Putamen (tissue), 1 donor: ENCODE data around the gene CNNM4.

Source experiments
- DNase-seq: peaks from one replicate; pipeline ENCODE4 v3.0.0-alpha.2; 2016; ENCODE audit warnings: low spot score

The CNNM4 gene

DNA sequence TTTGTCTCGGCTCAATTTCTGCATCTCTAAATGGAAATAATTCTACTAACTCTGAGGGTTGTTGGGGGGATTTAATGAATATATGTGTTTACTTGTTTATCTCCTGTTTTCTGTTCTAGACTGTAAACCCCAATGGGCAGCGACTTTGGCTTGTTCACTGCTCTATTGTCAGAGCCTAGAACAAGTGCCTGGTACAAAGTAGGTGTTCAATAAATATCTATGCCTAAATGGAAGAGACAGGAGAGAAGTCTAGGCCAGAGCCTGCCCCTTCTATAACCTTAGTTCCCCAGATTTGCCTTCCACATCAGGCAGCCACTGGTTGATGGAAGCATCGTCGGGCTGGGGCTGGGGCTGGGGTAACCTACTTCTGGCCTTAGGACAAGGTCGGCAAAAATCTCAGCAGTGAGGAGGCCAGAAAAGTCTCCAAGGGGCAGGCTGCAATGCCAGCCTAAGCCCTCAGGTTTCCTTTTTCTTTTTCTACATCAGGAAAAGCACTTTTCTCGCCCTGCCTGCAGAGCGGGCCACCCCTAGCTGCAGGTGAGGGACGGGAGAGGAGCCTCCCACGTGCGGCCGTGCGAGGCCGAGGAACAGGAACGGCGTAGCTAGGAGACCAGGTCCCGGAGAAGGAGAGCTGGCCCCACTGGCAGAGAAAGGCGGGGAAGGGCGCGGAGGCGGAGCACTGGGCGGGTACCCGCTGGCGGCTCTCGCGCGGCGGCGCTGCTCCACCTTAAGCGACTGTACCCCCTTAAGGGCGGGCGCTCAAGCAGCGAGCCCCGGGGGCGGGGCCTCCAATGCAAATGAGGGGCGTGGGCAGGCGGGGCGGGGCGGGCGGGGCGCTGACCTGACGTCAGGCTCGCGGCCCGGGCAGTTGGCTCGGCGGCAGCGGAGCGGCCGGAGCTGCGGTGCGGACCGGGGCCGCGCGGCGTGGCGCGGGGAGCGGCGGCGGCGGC is at the start of gene CNNM4:
Gene CNNM4 (plus strand): TSS at position 867 of the 950 bp plus-strand sequence. CDS start 98 bp downstream, outside the sequence.
- peak; percentile 93 for DNase-seq

DNA sequence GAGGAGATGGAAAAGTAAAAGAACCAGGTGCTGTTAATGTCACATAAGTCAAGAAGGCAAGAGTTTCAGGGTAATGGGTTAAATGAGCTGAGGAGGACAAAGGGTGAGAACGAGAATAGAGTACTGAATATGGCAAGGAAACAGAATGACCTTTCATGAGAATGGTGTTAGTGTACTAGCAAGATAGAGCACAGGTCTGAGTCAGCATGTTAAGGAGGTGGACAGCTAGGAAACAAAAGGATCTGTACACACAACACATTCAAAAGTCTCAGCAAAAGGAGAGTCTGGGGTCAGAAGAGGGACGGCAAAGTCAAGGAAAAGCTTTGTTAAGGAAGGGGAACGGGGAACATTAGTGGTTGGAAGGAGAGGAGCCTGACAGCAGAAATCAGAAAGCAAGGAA is 49.7 kb upstream of the CNNM4 start:
- no peak for DNase-seq

DNA sequence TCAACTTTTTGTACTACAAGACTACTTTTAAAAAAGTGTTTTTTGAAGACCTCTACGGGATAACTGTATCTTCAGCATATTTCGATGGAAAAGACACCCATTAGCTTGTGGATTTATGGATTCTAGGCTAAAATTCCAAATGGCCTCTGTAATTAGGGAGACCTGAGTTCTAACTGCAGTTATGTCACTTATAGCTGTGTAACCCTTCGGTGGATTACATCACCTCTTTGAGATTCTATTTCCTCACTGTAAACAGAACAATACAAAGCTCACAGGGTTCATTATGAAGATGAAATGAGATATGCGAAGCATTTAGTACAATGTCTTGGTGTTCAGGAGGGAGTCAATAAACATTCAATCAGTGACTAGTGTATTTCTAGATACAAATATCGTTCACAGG is 45.0 kb upstream of the CNNM4 start:
- DNase-seq, result no peak

DNA sequence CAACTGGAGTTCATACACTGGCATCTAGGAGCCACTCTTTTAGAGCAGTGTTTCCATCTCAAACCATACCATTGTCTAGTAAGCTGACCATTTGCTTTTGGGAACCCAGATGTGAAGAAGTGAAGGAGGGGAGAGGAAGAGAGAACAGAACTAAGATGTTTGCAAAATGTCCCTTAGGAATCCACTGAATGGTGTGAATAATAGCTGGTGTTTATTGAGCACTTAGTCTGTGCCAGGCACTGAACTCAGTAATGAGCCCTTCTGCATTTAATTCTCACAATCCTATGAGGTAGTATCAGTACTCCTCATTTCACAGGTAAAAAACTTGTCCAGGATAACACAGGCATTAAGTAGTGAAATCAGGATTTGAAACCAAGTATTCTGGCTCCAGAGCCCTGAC is 44.3 kb upstream of the CNNM4 start:
- DNase-seq, result no peak

DNA sequence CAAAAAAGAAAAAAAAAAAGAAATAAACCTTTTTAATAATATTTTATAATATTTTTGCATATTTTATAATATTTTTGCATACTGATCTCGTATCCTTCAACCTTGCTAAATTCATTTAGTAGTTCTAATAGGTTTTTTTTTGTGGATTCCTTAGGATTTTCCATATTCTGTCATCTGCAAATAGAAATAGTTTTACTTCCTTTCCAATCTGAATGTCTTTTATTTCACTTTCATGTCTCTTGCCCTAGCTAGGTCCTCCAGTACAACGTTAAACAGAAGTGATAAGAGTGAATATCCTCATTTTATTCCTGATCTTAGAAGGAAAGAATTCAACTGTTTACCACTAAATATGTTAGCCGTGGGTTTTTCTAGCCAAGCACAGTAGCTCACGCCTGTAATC is 34.6 kb upstream of the CNNM4 start:
- no peak for DNase-seq

DNA sequence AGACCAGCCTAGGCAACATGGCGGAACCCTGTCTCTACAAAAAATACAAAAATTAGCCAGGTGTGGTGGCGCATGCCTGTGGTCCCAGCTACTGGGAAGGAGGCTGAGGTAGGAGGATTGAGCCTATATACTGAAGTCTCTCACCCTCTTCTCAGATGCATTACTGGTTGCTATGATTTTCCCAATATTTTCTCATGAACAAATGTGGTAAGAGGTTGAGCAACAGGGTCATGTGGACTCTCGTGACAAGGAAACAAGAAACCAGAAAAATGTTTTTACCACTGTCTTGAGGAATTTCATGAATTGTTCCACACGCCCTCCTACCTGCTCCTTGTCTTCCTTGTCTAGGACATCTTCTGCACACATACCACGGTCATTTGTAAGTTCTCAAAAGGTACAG is 33.3 kb upstream of the CNNM4 start:
- no peak for DNase-seq

DNA sequence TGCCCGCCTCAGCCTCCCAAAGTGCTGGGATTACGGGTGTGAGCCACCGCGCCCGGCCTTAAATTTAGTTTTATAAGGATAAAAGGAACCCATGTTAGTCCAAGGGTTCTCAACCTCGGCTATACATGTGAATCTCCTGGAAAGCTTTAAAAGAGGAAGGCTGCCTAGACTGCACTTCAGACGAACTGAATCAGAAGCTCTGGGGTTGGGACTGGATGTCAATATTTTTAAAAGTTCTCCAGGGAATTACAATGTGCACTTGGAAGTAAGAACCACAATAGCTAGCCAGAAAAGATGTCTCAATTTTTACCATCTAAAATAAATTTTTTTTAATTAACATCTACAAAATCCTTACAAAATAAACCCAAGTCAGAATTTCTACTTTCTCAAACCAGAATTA is 31.0 kb upstream of the CNNM4 start:
- no peak for DNase-seq

DNA sequence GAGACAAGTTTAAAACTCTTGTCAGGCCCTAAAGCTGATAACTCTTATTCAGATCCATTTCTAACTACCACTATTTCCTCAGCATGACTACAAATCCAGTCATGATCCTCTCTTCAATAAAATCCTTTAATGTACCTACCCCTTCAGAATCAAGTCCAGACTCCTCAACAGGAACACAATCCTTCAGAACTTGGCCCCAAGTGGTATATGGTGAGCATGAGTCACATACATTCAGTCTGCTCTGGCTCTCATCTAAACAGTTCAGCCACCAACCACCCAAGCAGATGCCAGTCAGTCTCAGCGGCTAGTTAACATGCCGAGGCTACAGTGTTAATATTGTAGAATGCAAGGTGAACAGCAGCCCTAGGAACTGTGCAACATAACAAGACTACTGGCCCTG is 30.5 kb upstream of the CNNM4 start:
- no peak for DNase-seq

DNA sequence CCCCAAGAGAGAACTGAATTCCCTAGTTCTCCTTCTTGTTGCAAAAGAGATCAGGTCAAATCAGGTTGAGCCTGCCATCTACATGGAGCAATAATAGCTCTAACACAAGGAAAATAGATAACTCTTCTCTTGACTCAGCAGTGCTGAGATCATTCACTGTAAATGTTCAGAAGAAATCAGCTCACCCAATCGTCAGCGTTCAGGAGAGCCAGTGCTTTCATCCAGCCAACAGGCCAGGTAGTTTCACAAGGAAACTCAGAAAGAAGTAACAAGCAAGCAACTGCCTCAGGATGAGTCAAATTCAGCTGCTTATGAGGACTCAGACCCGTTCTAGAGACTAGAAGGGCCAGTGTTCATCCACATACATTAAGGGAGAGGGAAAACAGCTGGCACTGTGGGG is 26.8 kb upstream of the CNNM4 start:
- DNase-seq, result no peak

DNA sequence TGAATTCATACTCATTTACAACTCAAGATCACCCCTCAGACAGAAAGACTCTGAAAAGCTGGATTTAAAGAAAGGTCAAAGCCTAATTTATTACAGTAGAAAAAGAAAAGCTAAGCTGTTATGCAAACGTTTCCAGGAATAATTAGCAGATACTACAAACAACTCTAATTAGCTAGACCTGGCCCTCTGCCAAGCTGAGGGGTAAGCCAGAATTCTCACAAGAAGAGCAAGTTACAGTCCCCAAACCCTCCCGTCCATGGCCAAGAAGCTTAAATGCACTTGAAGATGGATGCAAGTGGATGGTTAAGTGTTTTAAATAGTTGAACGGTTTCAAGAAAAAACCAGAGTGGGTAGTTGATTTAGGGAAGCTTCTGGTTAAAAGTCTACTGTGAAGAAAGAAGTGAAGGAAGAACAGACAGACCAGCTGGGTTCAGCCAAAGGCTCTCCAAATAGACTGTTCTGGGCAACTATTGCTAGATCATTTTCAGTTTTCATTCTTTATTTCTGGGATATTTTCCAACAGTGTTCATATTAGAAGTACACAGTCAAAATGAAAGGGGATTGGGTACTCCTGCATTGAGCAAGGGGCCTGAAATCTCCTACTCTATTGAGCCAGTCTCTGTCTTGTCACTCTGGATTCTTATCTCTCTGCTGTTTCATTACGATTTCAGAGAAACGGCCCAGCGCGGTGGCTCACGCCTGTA is 25.7 kb upstream of the CNNM4 start:
- peak; percentile 23 for DNase-seq

DNA sequence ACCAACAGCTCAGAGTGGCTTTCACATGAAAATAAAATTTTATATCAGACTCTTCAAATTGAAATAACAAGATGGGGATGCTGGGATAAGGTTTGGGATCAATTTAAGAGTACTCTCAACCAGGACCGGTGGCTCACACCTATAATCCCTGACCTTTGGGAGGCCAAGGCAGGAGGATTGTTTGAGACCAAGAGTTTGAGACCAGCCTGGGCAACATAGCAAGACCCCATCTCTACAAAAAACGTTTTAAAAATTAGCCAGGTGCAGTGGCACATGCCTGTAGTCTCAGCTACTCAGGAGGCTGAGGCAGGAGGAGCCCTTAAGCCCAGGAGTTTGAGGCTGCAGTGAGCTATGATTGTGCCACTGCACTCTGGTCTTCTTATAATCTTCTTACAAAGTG is 23.5 kb upstream of the CNNM4 start:
- DNase-seq, result no peak

DNA sequence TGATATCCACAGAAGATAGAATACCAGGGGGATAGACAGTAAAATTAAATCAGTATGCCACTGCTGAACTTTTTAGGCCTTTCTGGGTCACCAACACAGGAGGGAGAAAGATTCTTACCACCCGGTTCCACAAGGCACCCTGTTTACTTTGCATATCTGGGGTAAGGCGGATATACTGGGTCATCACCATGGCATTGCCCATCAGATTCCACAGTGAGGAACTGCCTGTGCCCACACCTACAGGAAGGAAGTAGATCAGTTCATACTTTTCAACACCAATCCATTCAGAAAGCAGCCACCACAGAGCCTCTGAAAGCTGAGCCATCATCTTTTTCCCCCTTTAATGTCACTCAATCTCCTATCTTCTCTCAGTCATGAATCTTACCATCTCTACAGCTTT is 22.9 kb upstream of the CNNM4 start:
- no peak for DNase-seq

DNA sequence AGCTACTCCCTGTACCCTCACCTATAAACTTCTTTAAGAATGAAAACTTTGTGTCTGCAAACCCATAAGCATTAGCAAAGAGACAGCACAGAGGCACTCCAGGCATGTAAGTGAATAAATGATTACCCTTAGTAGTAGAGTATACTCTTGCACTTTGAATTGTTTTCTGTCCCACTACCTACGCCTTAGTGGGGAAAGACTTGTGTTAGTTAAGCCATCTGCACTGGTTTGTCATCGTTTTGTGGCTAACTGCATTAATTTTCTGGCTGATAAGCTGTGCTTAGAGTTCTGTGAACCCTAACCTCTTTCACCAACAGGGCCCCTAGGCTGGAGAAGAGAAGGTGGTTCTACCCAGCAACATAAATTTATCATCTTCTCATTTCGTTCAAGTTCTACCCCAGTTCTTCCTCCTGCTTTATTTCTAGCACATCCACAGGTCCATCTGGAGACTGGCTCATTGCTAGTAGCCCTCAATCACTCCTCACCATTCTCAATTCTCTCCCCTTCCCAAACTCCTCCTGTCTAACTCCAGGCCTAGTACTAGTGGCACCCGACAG is 21.5 kb upstream of the CNNM4 start:
- no peak for DNase-seq

DNA sequence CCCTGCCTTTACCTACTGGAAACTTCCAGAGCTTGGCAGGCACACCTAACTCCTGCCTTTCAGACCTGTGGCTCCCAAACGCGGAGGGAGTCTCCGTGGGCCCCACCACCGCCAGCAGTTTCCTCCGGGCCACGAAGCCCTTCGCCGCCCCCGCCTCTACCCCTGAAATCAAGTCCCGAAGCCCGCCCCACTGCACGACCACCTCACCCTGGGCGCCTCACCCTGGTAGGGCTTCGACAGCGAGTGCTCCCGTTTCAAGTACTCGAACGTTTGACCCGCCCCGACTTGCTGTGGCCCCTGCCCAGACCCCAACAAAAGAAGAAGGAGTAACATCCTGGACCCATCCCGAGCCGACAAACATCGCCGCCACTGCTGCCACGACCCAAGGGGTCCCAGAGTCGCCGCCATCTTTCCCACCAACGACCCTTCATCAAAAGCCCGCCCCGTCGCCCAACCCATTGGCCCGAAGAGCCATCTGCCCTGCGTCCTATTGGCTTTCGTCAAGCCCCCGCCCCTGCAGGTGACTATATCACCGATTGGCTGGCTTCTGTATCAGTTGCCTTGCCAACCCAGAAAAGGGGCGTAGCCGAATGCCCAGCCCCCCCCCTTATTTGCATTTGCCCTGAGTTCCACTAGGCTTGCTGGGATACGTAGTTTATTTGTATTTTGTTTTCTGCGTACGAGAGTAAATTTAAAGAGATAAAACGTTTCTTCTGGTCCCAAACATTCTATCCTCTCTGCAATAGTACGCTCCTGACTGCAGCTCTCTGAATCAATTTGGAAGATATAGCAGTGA is 20.9 kb upstream of the CNNM4 start, which contains the start of gene LMAN2L:
Gene LMAN2L (minus strand): TSS at position 432 of the 796 bp plus-strand sequence. CDS start 24 bp downstream, at position 408.
- DNase-seq, result peak; percentile 98

DNA sequence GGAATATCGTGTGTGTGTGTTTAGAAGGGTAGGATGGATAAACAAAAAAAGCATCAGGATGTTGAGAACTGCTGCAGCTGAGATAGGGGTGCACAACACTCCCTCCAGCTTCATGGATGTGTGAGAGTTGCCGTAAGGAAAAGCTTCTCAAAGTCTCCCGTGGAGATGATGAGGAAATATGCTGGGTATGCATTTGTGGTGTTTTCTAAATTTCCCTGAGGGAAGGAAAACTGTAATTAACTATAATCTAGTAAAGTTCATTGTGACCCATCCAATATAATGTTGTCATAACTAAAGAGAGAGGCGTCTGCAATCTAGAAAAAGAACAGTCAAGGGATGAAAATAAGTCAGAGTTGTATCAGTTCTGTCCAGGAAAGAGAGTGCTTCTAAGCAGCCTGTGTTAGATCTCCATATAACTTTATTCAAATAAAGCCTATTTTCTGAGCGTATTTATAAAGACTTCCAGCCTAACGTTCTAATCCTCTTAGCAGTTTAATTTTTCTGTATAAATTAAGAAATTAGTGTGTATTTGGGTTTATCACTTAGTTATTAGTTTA is 13.6 kb upstream of the CNNM4 start:
- DNase-seq, result no peak

DNA sequence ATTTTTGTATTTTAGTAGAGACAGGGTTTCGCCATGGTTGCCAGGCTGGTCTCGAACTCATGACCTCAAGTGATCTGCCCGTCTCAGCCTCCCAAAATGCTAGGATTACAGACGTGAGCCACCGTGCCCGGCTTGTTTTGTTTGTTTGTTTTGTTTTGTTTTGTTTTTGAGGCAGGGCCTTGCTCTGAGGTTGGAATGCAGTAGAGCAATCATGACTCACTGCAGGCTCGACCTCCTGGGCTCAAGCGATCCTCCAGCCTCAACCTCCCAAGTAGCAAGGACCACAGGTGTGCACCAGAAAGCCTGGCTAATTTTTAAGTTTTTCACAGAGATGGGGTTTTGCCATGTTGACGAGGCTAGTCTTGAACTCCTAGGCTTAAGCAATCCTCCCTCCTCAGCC is 8.9 kb upstream of the CNNM4 start:
- no peak for DNase-seq

DNA sequence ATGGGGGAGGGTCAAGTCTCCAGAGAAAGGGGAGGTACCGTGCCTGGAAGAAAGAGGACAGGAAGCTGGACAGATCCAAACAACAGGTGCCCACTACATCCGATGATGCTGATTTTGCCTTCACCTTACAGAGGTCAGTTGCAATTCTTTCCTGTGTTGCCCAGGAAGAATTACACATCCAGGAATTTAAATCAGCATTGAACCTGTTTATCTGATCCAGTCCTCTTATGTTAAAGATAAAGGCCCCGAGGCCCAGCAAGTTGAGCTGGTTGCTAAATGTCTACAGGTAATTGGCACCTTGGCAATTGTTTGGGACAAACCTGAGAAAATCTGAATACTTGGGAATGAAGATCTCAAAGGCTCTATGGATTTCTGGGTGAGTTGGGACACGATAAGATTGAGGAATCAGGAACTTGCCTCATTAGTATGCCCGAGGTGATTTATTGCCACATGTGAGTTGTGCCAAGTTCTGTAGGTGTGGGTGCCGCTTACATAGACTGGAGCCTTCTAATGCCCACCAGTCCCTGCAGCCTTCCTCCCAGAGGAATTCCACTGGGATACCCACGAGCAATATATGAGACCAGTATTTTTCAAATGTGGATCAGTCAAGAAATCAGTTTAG is 6.9 kb upstream of the CNNM4 start:
- no peak for DNase-seq

DNA sequence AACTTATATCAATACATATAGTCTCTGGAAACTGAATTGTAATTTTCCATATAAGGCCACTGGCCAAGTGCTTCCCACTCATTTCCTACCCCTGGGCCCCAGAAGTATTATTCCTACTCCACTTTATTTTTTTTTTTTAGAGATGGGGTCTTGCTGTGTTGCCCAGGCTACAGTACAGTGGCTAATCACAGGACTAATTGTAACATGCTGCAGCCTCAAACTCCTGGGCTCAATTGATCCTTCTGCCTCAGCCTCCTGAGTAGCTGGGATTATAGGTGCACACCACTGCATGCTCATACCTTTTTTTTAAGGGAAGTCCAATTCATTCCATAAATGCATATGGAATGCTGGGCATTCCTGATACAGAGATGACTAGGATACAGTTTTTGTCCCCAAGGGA is 6.4 kb upstream of the CNNM4 start:
- DNase-seq, result no peak

DNA sequence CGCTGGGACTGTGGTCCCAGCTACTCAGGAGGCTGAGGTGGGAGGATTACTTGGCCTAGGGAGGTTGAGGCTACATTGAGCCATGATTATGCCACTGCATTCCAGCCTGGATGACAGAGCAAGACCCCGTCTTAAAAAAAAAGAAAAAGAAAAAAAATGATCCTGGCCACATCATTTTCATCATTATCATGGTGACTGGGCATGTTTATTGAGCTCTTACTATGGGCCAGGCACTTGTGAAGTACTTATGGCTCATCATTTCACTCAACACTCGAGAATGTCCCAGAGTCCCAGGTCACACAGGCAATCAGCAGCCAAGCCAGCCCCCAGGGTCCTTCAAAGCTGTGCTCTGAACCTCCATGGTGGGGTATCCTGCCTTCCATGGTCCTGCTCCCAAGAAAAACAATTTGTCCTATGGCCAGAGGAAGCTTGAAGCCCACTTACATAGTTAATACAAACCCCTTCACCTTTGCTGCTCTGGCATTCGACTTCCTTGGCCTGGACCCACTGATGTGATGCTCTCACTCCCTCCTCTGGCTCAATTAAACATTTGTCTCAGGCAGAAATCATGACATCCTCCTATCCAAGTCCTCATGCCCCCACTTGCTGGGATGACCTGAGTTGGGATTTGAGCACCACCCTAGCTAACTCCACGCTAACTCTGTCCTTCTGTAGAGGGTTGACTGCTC is 3.8 kb upstream of the CNNM4 start:
- DNase-seq, result no peak

DNA sequence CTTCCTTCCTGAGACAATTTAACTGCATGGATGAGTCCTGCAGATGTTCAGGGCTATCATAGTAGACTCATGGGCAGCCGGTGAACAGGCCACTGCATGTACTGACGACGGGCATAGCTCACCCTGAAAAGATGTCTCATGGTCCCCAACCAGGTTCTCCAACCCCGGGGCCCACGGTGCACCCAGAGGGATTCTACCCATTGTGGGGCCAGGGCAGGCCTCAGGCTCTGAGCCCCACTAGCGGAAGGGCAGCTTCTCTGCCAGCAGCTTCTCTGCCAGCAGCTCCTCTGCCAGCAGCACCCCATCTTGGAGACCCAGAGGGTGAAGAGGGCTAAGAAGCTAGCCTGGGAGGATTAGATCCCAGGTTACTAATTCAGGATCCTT is 3.2 kb upstream of the CNNM4 start:
- DNase-seq, result no peak

DNA sequence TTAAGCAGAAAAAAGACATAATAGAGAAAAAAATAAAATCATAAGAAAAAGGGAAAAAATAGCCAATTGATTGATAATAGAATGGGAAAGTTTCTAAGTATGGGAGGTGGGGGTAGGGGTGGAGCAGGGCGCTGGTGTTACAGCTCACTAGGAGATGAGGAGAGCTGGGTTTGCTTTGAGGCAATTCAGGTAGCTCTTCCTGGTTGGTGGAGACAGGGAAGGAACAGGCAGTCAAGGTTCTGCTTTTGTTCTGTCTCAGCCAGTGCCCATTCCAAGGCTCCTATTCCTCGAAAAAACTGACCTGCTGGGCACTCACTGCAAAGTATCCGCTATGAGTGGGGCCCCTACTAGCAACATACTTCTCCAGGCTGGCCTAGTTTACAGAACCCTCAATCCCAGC is 1.7 kb upstream of the CNNM4 start:
- no peak for DNase-seq
